ENCODE data around the gene GPRC5C. TPM values are rescaled to one million over a fixed set of nuclear protein-coding genes. Genes with fewer than 3 reads are reported as not detected.

GPRC5C gene
- total RNA-seq, 1 experiment from 2014 or later, result 83.2 TPM

DNA sequence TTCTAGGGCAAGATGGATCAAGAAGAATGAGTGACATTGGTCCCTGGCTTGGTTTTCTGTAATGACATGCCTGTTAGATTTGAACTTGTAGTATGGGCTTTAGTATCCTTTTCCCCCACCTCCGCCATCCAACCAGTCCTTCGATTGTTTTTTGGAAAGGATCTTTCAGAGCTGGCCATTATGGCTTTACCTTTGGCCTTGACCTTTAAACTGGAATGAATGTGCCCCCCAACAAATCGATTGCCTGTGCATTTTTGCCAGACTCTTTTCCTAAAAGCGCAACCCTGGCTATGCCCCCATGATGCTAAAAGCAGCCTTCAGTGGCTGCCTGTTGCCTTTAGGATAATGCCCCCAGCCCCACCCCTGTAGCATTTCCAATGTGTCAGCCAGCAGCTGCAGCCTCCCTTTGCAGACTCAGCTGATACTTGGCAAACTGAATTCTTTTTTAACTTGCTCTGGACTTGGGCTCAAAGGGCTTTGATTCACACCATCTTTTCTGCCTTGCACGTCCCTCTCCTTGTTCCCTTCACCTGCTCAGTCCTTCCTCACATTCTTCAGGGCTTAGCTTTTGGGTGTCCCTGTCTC, 4.0 kb downstream of the GPRC5C start:
- Mint-ChIP-seq H3K27ac (ENCODE audit: unreplicated experiment) (peak overlapping the region; percentile 22), H3K27me3 (ENCODE audit: insufficient read depth, unreplicated experiment) (no peaks in the 10 kb centered on the region), H3K36me3 (ENCODE audit: insufficient read depth, unreplicated experiment) (peaks cover 45% of the 10 kb centered on the region), H3K9me3 (ENCODE audit: unreplicated experiment) (no peaks in the 10 kb centered on the region), H3K4me1 (ENCODE audit: low read depth, unreplicated experiment) (peaks cover 16% of the 10 kb centered on the region), H3K4me3 (ENCODE audit: unreplicated experiment) (peak overlapping the region; percentile 8)
- H3K27me3 ChIP-seq (replicated peaks; ENCODE audit: control insufficient read depth, insufficient read depth, low read length), result no peaks in the 10 kb centered on the region
- no peaks in the 10 kb centered on the region for H3K36me3 ChIP-seq (ENCODE audit: control insufficient read depth, insufficient read depth, low read length)
- intact Hi-C loops (cut with micrococcal nuclease; ENCODE audit: unreplicated experiment), result no loop called here
- no peak for TF ChIP-seq CTCF (IDR thresholded peaks at IDR 0.05; ENCODE audit: insufficient read depth in 1 of 2, low read depth in 1 of 2, low read length in 1 of 2, severe bottlenecking in 1 of 2, unreplicated experiment in 1 of 2)
- H3K4me3 ChIP-seq (ENCODE audit: low read depth, low read length), result no peak overlapping the region
- ChIA-PET CTCF (interaction anchor here (3.3 kb wide), 1 partner anchor 18 kb away, joined by 20 read pairs; no protein-coding TSS in a partner anchor), POLR2A (no interaction called here)
- peaks cover 22% of the 10 kb centered on the region for H3K4me1 ChIP-seq
- BruUV-seq (replicated peaks), result no TSS peak
- peaks cover 9% of the 10 kb centered on the region for H3K9me3 ChIP-seq
- DNase-seq, result no peak

- no peaks in the 10 kb centered on the region for H3K27me3 ChIP-seq (replicated peaks; ENCODE audit: control insufficient read depth, insufficient read depth, low read length)
- peaks cover 9% of the 10 kb centered on the region for H3K9me3 ChIP-seq
- no peaks in the 10 kb centered on the region for H3K36me3 ChIP-seq (ENCODE audit: control insufficient read depth, insufficient read depth, low read length)
- H3K4me1 ChIP-seq, result peaks cover 32% of the 10 kb centered on the region
- BruUV-seq (replicated peaks), result no TSS peak
- ChIA-PET CTCF (interaction anchor here (0.7 to 3.3 kb wide), 5 partner anchors 9 to 64 kb away, joined by 4 to 20 read pairs (median 4); no protein-coding TSS in a partner anchor), POLR2A (no interaction called here)
- no peak overlapping the region for H3K4me3 ChIP-seq (ENCODE audit: low read depth, low read length)
- peaks cover 44% of the 10 kb centered on the region for H3K36me3 Mint-ChIP-seq (ENCODE audit: insufficient read depth, unreplicated experiment)
- H3K4me1 Mint-ChIP-seq (ENCODE audit: low read depth, unreplicated experiment), result peaks cover 22% of the 10 kb centered on the region
- no peak overlapping the region for H3K27ac Mint-ChIP-seq (ENCODE audit: unreplicated experiment)
- DNase-seq, result peak in 1 of 2 experiments; percentile 32
- H3K9me3 Mint-ChIP-seq (ENCODE audit: unreplicated experiment), result no peaks in the 10 kb centered on the region
- H3K4me3 Mint-ChIP-seq (ENCODE audit: unreplicated experiment), result no peak overlapping the region
- TF ChIP-seq CTCF (IDR thresholded peaks at IDR 0.05; ENCODE audit: insufficient read depth in 1 of 2, low read depth in 1 of 2, low read length in 1 of 2, severe bottlenecking in 1 of 2, unreplicated experiment in 1 of 2), result peak; percentile 67 to 79
- H3K27me3 Mint-ChIP-seq (ENCODE audit: insufficient read depth, unreplicated experiment), result no peaks in the 10 kb centered on the region
- intact Hi-C loops (cut with micrococcal nuclease; ENCODE audit: unreplicated experiment), result no loop called here
These were observed 5.8 kb downstream of the GPRC5C start for GRCh38 chr17:74437702-74438101.

- intact Hi-C loops (cut with micrococcal nuclease; ENCODE audit: unreplicated experiment), result no loop called here
- peaks cover 32% of the 10 kb centered on the region for H3K4me1 ChIP-seq
- H3K27me3 ChIP-seq (replicated peaks; ENCODE audit: control insufficient read depth, insufficient read depth, low read length), result no peaks in the 10 kb centered on the region
- DNase-seq, result no peak
- Mint-ChIP-seq H3K36me3 (ENCODE audit: insufficient read depth, unreplicated experiment) (peaks cover 49% of the 10 kb centered on the region), H3K4me1 (ENCODE audit: low read depth, unreplicated experiment) (peaks cover 14% of the 10 kb centered on the region), H3K9me3 (ENCODE audit: unreplicated experiment) (no peaks in the 10 kb centered on the region), H3K27ac (ENCODE audit: unreplicated experiment) (no peak overlapping the region), H3K27me3 (ENCODE audit: insufficient read depth, unreplicated experiment) (no peaks in the 10 kb centered on the region), H3K4me3 (ENCODE audit: unreplicated experiment) (no peak overlapping the region)
- H3K4me3 ChIP-seq (ENCODE audit: low read depth, low read length), result no peak overlapping the region
- no peak for TF ChIP-seq CTCF (IDR thresholded peaks at IDR 0.05; ENCODE audit: insufficient read depth in 1 of 2, low read depth in 1 of 2, low read length in 1 of 2, severe bottlenecking in 1 of 2, unreplicated experiment in 1 of 2)
- POLR2A ChIA-PET, result no interaction called here
- H3K36me3 ChIP-seq (ENCODE audit: control insufficient read depth, insufficient read depth, low read length), result peaks cover 5% of the 10 kb centered on the region; the same call in 1 of the 2 replicates
- BruUV-seq (replicated peaks), result no TSS peak
- peaks cover 9% of the 10 kb centered on the region for H3K9me3 ChIP-seq
- CTCF ChIA-PET, result no interaction called here
These were observed 8.0 kb downstream of the GPRC5C start for GRCh38 chr17:74439691-74440567.

All from Caco-2 (cell line).